PFSK-1 (cell line): ENCODE measurements around the gene FAM53A.

Experiments used
- FOXP2 ChIP-seq: optimal IDR thresholded peaks from 2 replicates; pipeline ENCODE3; 2011; ENCODE audit warnings: borderline replicate concordance, control low read depth, inconsistent platforms; ENCODE audit not compliant: insufficient read depth; ENCODE audit errors: extremely low read length, extremely low read depth
- POLR2AphosphoS5 ChIP-seq: IDR thresholded peaks from 2 replicates; pipeline ENCODE4 v1.6.1; 2012; ENCODE audit warnings: low read depth, mild to moderate bottlenecking, control low read depth, low read length, moderate library complexity
- SIN3A ChIP-seq: IDR thresholded peaks from 2 replicates; pipeline ENCODE4 v1.6.1; 2012; ENCODE audit warnings: mild to moderate bottlenecking, low read length, moderate library complexity, borderline replicate concordance; ENCODE audit not compliant: insufficient read depth
- TAF1 ChIP-seq: IDR thresholded peaks from 2 replicates; pipeline ENCODE4 v1.6.1; 2012; ENCODE audit warnings: low read length, control low read depth, borderline replicate concordance; ENCODE audit not compliant: insufficient read depth
- TF ChIP-seq, protein P1 (sequence below), 2 experiments: IDR thresholded peaks; 2 replicates each; pipeline versions ENCODE4 v1.6.1 to v1.8.0; 2011 to 2012; ENCODE audit warnings: low read depth in 2 of 2, low read length in 2 of 2, control low read depth in 1 of 2, inconsistent platforms in 1 of 2, mild to moderate bottlenecking in 1 of 2, moderate library complexity in 1 of 2; ENCODE audit not compliant: insufficient read depth in 1 of 2

FAM53A gene

DNA sequence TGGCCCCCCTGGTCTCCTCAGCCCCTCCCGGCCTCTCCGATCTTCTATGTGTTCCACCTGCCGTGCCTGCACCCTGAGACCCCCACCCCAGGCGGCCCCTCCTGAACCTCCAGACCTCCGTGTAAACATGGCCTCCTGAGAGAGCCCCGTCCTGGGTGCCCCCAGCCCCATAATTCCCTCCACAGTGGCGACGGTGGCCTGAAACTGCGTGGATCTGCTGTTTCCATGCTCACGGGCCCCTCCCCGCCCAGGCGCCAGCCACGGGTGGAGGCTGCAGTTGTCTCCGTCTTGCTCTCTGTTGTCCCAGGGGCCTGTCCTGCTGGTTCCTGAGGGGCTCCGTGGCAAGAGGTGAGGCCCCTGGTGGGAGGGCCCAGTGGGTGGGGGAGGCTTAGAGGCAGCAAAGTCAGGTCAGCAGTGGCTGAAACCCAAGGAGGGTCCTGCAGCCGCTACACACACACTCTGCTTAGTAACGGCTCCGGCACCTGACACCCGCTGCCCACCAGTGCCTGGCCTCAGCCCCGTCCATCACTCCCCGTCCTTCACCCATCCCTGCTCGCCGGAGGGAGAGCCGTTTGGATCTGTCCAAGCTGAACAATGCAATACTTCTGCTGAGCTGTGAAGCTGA lies 75.8 kb downstream of the FAM53A start:
- no peak for TF ChIP-seq POLR2AphosphoS5
- TF ChIP-seq, protein P1, sequence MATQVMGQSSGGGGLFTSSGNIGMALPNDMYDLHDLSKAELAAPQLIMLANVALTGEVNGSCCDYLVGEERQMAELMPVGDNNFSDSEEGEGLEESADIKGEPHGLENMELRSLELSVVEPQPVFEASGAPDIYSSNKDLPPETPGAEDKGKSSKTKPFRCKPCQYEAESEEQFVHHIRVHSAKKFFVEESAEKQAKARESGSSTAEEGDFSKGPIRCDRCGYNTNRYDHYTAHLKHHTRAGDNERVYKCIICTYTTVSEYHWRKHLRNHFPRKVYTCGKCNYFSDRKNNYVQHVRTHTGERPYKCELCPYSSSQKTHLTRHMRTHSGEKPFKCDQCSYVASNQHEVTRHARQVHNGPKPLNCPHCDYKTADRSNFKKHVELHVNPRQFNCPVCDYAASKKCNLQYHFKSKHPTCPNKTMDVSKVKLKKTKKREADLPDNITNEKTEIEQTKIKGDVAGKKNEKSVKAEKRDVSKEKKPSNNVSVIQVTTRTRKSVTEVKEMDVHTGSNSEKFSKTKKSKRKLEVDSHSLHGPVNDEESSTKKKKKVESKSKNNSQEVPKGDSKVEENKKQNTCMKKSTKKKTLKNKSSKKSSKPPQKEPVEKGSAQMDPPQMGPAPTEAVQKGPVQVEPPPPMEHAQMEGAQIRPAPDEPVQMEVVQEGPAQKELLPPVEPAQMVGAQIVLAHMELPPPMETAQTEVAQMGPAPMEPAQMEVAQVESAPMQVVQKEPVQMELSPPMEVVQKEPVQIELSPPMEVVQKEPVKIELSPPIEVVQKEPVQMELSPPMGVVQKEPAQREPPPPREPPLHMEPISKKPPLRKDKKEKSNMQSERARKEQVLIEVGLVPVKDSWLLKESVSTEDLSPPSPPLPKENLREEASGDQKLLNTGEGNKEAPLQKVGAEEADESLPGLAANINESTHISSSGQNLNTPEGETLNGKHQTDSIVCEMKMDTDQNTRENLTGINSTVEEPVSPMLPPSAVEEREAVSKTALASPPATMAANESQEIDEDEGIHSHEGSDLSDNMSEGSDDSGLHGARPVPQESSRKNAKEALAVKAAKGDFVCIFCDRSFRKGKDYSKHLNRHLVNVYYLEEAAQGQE (IDR thresholded peaks at IDR 0.05; ENCODE audit: insufficient read depth in 1 of 2, low read depth in 2 of 2, low read length in 2 of 2) = no peak

- no peak for TF ChIP-seq TAF1
- TF ChIP-seq SIN3A = no peak
- TF ChIP-seq FOXP2 = no peak
- no peak for TF ChIP-seq POLR2AphosphoS5
- TF ChIP-seq, protein P1 (IDR thresholded peaks at IDR 0.05; ENCODE audit: insufficient read depth in 1 of 2, low read depth in 2 of 2, low read length in 2 of 2) = no peak
Observed at GRCh38 chr4:1604706-1605205, 79.4 kb downstream of the FAM53A start.

- TF ChIP-seq, protein P1 (IDR thresholded peaks at IDR 0.05; ENCODE audit: insufficient read depth in 1 of 2, low read depth in 2 of 2, low read length in 2 of 2) = no peak
- TF ChIP-seq TAF1 (no peak), FOXP2 (no peak), SIN3A (no peak), POLR2AphosphoS5 (no peak)
Observed at GRCh38 chr4:1604181-1604705, 79.9 kb downstream of the FAM53A start.

GRCh38 chr4:1603413-1604135 lies 80.5 kb downstream of the FAM53A start:
- no peak for TF ChIP-seq SIN3A
- TF ChIP-seq, protein P1 (IDR thresholded peaks at IDR 0.05; ENCODE audit: insufficient read depth in 1 of 2, low read depth in 2 of 2, low read length in 2 of 2) = no peak
